ENCODE data around the gene TMEM120B. TPM values are rescaled to one million over a fixed set of nuclear protein-coding genes. Genes with fewer than 3 reads are reported as not detected.
"Not testable (repeated sequence)": the region's sequence is repeated elsewhere in the genome, so short reads cannot be mapped to it uniquely, and the experiment has no call there.

TMEM120B gene
- total RNA-seq, 1 experiment from 2014 or later, result 22.3 TPM

DNA sequence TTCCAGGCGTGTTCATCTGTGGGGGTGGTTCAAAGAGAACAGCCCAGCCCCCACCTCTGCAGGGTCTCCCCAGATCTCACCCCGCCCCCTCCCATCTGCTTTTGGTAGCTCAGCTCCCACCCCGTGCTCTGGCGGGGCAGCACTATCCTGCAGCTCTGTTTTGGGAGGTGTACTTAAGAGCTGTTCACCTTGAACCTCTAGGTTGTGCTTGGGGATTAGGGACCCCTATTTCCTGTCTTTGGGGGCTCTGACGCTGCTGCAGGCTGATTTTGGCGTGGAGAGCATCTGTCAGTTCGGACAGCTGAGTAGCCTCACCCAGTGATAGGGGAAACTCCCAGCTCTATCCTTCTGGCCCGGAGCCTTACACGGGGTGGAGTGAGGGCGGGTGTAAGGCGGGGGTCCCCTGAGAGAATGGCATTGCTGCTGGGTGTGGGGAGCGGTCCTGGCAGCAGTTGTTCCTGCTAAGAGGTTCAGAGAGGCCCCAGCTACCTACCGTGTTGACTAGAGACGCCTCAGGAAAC is 765 bp downstream of the TMEM120B start:
- Histone ChIP-seq H3K27me3 (replicated peaks; ENCODE audit: insufficient read depth, low read depth, low read length, poor library complexity) (no peaks in the 10 kb centered on the region), H3K4me3 (ENCODE audit: low read depth, low read length, poor library complexity, severe bottlenecking) (peak overlapping the region; percentile 99), H3K9me3 (ENCODE audit: low read depth, low read length, poor library complexity, severe bottlenecking) (no peaks in the 10 kb centered on the region), H3K36me3 (ENCODE audit: insufficient read depth, low read length, poor library complexity, severe bottlenecking) (no peaks in the 10 kb centered on the region), H3K27ac (ENCODE audit: low read depth, low read length, poor library complexity, severe bottlenecking) (peak overlapping the region; percentile 82), H3K4me1 (ENCODE audit: insufficient read depth, low read length, poor library complexity, severe bottlenecking) (no peaks in the 10 kb centered on the region)
- intact Hi-C loops (cut with micrococcal nuclease; ENCODE audit: unreplicated experiment), result no loop called here
- DNase-seq (ENCODE audit: low spot score), result no peak
- BruUV-seq (replicated peaks), result TSS peak; percentile 31
- ChIA-PET CTCF (interaction anchor here (0.7 to 1.4 kb wide), 3 partner anchors 15 to 99 kb away, joined by 3 to 5 read pairs (median 3); partner anchors contain the start of gene RHOF), POLR2A (ENCODE audit: low non-redundant PET) (interaction anchor here (0.5 to 0.6 kb wide), 2 partner anchors 24 to 84 kb away, joined by 3 to 4 read pairs; no protein-coding TSS in a partner anchor)
- TF ChIP-seq, protein P1, sequence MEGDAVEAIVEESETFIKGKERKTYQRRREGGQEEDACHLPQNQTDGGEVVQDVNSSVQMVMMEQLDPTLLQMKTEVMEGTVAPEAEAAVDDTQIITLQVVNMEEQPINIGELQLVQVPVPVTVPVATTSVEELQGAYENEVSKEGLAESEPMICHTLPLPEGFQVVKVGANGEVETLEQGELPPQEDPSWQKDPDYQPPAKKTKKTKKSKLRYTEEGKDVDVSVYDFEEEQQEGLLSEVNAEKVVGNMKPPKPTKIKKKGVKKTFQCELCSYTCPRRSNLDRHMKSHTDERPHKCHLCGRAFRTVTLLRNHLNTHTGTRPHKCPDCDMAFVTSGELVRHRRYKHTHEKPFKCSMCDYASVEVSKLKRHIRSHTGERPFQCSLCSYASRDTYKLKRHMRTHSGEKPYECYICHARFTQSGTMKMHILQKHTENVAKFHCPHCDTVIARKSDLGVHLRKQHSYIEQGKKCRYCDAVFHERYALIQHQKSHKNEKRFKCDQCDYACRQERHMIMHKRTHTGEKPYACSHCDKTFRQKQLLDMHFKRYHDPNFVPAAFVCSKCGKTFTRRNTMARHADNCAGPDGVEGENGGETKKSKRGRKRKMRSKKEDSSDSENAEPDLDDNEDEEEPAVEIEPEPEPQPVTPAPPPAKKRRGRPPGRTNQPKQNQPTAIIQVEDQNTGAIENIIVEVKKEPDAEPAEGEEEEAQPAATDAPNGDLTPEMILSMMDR (conservative IDR thresholded peaks at IDR 0.05; ENCODE audit: low read depth, low read length), result no peak
- TF ChIP-seq EZH2 (IDR thresholded peaks at IDR 0.05; ENCODE audit: borderline replicate concordance, low read depth, low read length, poor library complexity, severe bottlenecking), result no peak

DNA sequence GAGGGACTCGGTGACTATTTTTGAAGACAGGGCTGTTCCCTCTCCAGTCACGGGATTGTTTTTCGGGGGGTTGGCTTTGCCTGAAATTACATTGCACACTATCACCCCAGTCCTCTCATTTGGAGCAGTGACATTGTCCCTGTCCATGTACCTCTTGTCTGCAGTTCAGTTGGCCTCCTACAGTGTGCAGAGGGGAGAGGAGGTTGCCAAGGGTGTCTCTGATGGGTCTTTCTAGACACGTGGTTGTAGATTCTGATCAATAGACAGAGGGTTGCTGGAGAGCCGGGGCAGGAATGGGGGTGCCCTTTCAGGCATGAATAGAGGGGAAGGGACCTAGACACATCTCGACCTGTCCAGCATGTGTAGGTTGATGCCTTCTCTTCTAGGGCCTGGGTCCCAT is 1.2 kb downstream of the TMEM120B start:
- POLR2A ChIA-PET (ENCODE audit: low non-redundant PET), result interaction anchor here (0.5 kb wide), 1 partner anchor 24 kb away, joined by 3 read pairs; no protein-coding TSS in a partner anchor
- Histone ChIP-seq H3K4me3 (ENCODE audit: low read depth, low read length, poor library complexity, severe bottlenecking) (peak overlapping the region; percentile 99), H3K27ac (ENCODE audit: low read depth, low read length, poor library complexity, severe bottlenecking) (peak overlapping the region; percentile 82), H3K36me3 (ENCODE audit: insufficient read depth, low read length, poor library complexity, severe bottlenecking) (no peaks in the 10 kb centered on the region), H3K4me1 (ENCODE audit: insufficient read depth, low read length, poor library complexity, severe bottlenecking) (no peaks in the 10 kb centered on the region), H3K27me3 (replicated peaks; ENCODE audit: insufficient read depth, low read depth, low read length, poor library complexity) (no peaks in the 10 kb centered on the region), H3K9me3 (ENCODE audit: low read depth, low read length, poor library complexity, severe bottlenecking) (no peaks in the 10 kb centered on the region)
- intact Hi-C loops (cut with micrococcal nuclease; ENCODE audit: unreplicated experiment), result no loop called here
- TF ChIP-seq, protein P1 (conservative IDR thresholded peaks at IDR 0.05; ENCODE audit: low read depth, low read length), result no peak
- TF ChIP-seq EZH2 (IDR thresholded peaks at IDR 0.05; ENCODE audit: borderline replicate concordance, low read depth, low read length, poor library complexity, severe bottlenecking), result no peak
- CTCF ChIA-PET, result no interaction called here
- DNase-seq (ENCODE audit: low spot score), result no peak
- no TSS peak for BruUV-seq (replicated peaks)

DNA sequence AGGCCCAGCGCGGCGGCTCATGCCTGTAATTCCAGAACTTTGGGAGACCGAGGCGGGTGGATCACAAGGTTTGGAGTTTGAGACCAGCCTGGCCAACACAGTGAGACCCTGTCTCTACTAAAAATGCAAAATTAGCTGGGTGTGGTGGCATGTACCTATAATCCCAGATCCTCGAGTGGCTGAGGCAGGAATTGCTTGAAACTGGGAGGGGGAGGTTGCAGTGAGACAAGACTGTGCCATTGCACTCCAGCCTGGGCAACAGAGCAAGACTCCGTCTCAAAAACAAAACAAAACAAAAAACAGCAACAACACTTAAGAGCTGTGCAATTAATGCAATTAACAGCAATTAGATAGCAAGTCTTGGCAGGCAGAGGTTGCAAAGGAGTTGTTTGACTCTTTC is 2.5 kb downstream of the TMEM120B start:
- BruUV-seq (replicated peaks); H3K36me3 ChIP-seq (ENCODE audit: insufficient read depth, low read length, poor library complexity, severe bottlenecking); intact Hi-C loops (cut with micrococcal nuclease; ENCODE audit: unreplicated experiment); H3K27ac ChIP-seq (ENCODE audit: low read depth, low read length, poor library complexity, severe bottlenecking); POLR2A ChIA-PET (ENCODE audit: low non-redundant PET); H3K4me3 ChIP-seq (ENCODE audit: low read depth, low read length, poor library complexity, severe bottlenecking); H3K27me3 ChIP-seq (replicated peaks; ENCODE audit: insufficient read depth, low read depth, low read length, poor library complexity); H3K9me3 ChIP-seq (ENCODE audit: low read depth, low read length, poor library complexity, severe bottlenecking); DNase-seq (ENCODE audit: low spot score); H3K4me1 ChIP-seq (ENCODE audit: insufficient read depth, low read length, poor library complexity, severe bottlenecking): not testable (repeated sequence)
- CTCF ChIA-PET, result interaction anchor here (0.6 kb wide), 1 partner anchor 64 kb away, joined by 4 read pairs; no protein-coding TSS in a partner anchor

DNA sequence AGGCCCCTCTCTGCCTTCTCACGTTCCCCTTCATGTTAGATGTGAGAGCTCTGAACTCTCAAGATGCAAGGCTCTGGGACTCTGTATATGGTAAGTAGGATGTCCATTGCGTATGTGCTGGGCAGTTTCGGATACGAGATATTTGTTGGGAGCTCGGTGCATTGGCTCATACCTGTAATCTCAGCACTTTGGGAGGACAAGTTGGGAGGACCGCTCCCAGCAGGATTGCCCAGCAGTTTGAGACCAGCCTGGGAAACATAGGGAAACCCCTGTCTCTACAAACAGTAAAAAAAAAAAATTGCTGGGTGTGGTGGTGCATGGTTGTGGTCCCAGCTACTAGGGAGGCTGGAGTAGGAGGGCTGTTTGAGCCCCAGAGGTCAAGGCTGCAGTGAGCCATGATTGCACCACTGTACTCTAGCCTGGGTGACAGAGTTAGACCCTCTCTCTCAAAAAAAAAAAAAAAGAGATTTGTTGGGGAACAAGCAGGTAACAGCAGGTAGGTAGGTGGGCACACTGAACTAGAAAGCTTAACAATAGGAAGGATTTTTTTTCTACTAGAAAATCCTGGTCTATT is 3.4 kb downstream of the TMEM120B start:
- H3K36me3 ChIP-seq (ENCODE audit: insufficient read depth, low read length, poor library complexity, severe bottlenecking), result no peaks in the 10 kb centered on the region
- CTCF ChIA-PET, result no interaction called here
- no TSS peak for BruUV-seq (replicated peaks)
- H3K27me3 ChIP-seq (replicated peaks; ENCODE audit: insufficient read depth, low read depth, low read length, poor library complexity), result no peaks in the 10 kb centered on the region
- no peak for DNase-seq (ENCODE audit: low spot score)
- intact Hi-C loops (cut with micrococcal nuclease; ENCODE audit: unreplicated experiment), result no loop called here
- TF ChIP-seq EZH2 (IDR thresholded peaks at IDR 0.05; ENCODE audit: borderline replicate concordance, low read depth, low read length, poor library complexity, severe bottlenecking), result no peak
- TF ChIP-seq, protein P1 (conservative IDR thresholded peaks at IDR 0.05; ENCODE audit: low read depth, low read length), result no peak
- H3K4me3 ChIP-seq (ENCODE audit: low read depth, low read length, poor library complexity, severe bottlenecking), result no peak overlapping the region
- POLR2A ChIA-PET (ENCODE audit: low non-redundant PET), result no interaction called here
- H3K27ac ChIP-seq (ENCODE audit: low read depth, low read length, poor library complexity, severe bottlenecking), result no peak overlapping the region
- H3K4me1 ChIP-seq (ENCODE audit: insufficient read depth, low read length, poor library complexity, severe bottlenecking), result no peaks in the 10 kb centered on the region
- no peaks in the 10 kb centered on the region for H3K9me3 ChIP-seq (ENCODE audit: low read depth, low read length, poor library complexity, severe bottlenecking)

All from A673 (cell line).